ENCODE results near the gene MATN4.

DNA sequence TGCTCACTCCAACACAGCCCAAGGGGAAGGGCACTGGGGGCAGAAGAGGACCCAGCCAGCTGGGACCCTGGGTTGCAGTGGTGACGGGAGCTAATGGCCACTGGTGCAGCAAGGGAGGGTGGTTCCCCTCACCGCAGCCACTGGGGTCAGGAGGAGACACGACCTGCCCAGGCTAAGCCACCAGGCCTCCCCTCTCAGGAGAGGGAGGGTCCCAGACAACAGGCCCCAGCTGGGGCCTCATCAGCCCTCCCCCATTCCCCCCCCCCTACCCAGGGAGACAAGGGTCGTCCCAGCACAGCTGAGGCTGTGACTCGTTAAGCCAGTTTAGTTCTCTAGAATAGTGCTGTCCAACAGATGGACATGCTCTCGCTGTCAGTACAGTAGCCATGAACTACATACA, 17.3 kb upstream of the MATN4 start:
- no peak for TF ChIP-seq POLR2A (IDR thresholded peaks at IDR 0.05)
- TF ChIP-seq, protein P1, sequence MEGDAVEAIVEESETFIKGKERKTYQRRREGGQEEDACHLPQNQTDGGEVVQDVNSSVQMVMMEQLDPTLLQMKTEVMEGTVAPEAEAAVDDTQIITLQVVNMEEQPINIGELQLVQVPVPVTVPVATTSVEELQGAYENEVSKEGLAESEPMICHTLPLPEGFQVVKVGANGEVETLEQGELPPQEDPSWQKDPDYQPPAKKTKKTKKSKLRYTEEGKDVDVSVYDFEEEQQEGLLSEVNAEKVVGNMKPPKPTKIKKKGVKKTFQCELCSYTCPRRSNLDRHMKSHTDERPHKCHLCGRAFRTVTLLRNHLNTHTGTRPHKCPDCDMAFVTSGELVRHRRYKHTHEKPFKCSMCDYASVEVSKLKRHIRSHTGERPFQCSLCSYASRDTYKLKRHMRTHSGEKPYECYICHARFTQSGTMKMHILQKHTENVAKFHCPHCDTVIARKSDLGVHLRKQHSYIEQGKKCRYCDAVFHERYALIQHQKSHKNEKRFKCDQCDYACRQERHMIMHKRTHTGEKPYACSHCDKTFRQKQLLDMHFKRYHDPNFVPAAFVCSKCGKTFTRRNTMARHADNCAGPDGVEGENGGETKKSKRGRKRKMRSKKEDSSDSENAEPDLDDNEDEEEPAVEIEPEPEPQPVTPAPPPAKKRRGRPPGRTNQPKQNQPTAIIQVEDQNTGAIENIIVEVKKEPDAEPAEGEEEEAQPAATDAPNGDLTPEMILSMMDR (IDR thresholded peaks at IDR 0.05), result no peak
